ENCODE measurements around the gene ATP8B2.
"Not testable (repeated sequence)": the region's sequence is repeated elsewhere in the genome, so short reads cannot be mapped to it uniquely, and the experiment has no call there.

Gene ATP8B2

GRCh38 chr1:154337253-154337894 is 12.0 kb downstream of the ATP8B2 start:
- DNase-seq (ENCODE audit: low read depth in 1 of 2, low spot score in 1 of 2), result no peak
- H3K27me3 ChIP-seq (ENCODE audit: insufficient read depth, poor library complexity, severe bottlenecking), result no peaks in the 10 kb centered on the region
- TF ChIP-seq SPI1 (IDR thresholded peaks at IDR 0.05; ENCODE audit: borderline replicate concordance, low read depth) (no peak), POLR2AphosphoS5 (IDR thresholded peaks at IDR 0.05; ENCODE audit: low read depth) (no peak)
- H3K27ac ChIP-seq (replicated peaks), result no peak overlapping the region
- no peak overlapping the region for H3K4me3 ChIP-seq (replicated peaks; ENCODE audit: insufficient read depth, low read length)

- DNase-seq (ENCODE audit: low read depth in 1 of 2, low spot score in 1 of 2), result no peak
- Histone ChIP-seq H3K27ac (replicated peaks) (no peak overlapping the region), H3K4me3 (replicated peaks; ENCODE audit: insufficient read depth, low read length) (no peak overlapping the region), H3K27me3 (ENCODE audit: insufficient read depth, poor library complexity, severe bottlenecking) (no peaks in the 10 kb centered on the region)
- TF ChIP-seq GABPA (IDR thresholded peaks at IDR 0.05; ENCODE audit: low read depth) (no peak), SPI1 (IDR thresholded peaks at IDR 0.05; ENCODE audit: borderline replicate concordance, low read depth) (no peak), REST (IDR thresholded peaks at IDR 0.05; ENCODE audit: insufficient replicate concordance, low read depth) (no peak), POLR2AphosphoS5 (IDR thresholded peaks at IDR 0.05; ENCODE audit: low read depth) (no peak), CTCF (IDR thresholded peaks at IDR 0.05; ENCODE audit: insufficient read depth, low read length) (no peak)
These were observed 13.6 kb downstream of the ATP8B2 start for GRCh38 chr1:154338875-154339274.

GRCh38 chr1:154341366-154341765 is 16.0 kb downstream of the ATP8B2 start:
- not testable (repeated sequence) for DNase-seq (ENCODE audit: low read depth in 1 of 2, low spot score in 1 of 2); H3K4me3 ChIP-seq (replicated peaks; ENCODE audit: insufficient read depth, low read length); H3K27ac ChIP-seq (replicated peaks); H3K27me3 ChIP-seq (ENCODE audit: insufficient read depth, poor library complexity, severe bottlenecking)

- Histone ChIP-seq H3K27ac (replicated peaks) (no peak overlapping the region), H3K4me3 (replicated peaks; ENCODE audit: insufficient read depth, low read length) (no peak overlapping the region), H3K27me3 (ENCODE audit: insufficient read depth, poor library complexity, severe bottlenecking) (no peaks in the 10 kb centered on the region)
- DNase-seq (ENCODE audit: low read depth in 1 of 2, low spot score in 1 of 2), result no peak
- TF ChIP-seq REST (IDR thresholded peaks at IDR 0.05; ENCODE audit: insufficient replicate concordance, low read depth) (no peak), SPI1 (IDR thresholded peaks at IDR 0.05; ENCODE audit: borderline replicate concordance, low read depth) (no peak), GABPA (IDR thresholded peaks at IDR 0.05; ENCODE audit: low read depth) (no peak), POLR2AphosphoS5 (IDR thresholded peaks at IDR 0.05; ENCODE audit: low read depth) (no peak), CTCF (IDR thresholded peaks at IDR 0.05; ENCODE audit: insufficient read depth, low read length) (no peak)
These were observed 16.8 kb downstream of the ATP8B2 start for GRCh38 chr1:154342132-154342531.
